Measurements from ENCODE around the gene MAGEF1. TPM values are rescaled to one million over a fixed set of nuclear protein-coding genes. Genes with fewer than 3 reads are reported as not detected.
"Not testable (repeated sequence)": the region's sequence is repeated elsewhere in the genome, so short reads cannot be mapped to it uniquely, and the experiment has no call there.

Gene MAGEF1
- total RNA-seq, 1 donor from 2014 or later, result 30.4 TPM

DNA sequence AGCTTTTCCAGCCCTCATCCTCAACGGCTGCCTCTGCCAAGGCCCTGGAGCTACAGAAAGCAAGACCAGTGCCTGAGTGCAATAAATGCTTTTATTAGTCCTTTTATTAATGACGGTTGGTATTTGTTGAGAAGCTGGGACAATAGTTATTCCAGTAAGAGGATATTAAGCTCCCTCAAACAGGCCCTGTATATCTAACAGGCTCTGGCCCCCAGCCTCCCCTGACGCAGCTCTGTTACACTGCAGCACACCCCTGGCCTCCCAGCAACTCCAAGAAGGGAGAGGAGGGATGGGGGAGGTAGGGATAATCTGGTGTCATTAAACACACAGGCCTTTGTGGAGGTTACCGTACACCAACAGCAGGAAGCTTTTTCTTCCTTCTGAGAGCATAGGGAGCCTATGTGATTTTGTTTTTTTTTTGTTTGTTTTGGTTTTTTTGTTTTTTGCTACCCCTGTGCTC, 30.8 kb upstream of the MAGEF1 start:
- peak; percentile 38 for DNase-seq (ENCODE audit: low spot score)

DNA sequence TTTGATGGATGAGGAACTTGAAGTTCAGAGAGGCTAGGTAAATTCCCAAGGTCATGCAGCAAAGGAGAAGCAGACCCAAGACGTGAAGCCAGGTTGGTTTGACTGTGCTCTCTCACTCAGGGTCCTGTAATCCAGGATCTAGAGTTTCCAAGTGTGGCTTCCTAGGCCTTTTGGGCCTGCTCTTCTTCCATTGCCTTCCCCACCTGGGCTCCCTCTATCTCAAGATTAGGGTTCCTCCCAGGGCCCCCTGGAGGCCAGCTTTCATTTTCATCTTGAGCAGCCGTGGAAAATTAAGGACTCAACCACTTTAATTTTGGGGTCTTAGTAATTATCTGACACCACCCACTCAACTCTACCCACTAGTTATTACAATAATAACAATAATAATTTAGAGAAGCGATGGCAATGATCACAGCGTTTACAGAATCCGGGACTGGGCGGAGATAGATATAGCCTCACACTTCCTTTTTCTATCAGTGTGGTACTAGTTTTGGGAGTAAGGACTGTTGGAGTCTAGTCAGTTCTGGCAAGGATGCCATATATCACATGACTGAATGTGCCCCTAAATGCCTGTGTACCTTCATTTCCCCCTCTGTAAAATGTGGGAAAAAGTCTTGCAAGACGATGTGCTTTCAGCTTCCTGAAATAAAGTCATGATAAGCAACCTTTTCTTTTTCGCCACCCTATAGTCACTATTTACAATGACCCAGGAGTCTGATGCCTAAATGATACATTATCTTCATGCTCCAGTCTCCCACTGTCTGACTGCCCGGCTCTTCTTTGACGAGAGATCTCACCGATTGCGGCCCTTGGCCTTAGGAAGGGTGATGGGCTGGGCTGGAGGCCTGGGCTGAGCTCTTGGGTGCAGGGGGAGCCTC, 30.2 kb upstream of the MAGEF1 start:
- peak; percentile 32 for DNase-seq (ENCODE audit: low spot score)

DNA sequence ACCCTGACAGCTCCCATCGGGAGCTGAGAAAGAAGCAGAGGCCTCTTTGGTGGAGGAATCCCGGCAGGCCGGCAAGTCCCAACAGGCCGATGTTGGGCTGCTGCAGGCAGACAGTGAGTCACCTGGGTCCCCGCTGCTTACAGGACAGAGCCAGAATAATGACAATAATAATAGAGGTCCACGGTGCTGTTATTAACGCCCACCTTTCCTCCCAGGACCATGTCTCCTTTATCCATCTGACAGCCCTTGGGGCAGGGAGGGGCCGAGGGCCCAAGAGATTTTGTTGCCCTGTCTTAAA, 29.3 kb upstream of the MAGEF1 start:
- peak; percentile 57 for DNase-seq (ENCODE audit: low spot score)

DNA sequence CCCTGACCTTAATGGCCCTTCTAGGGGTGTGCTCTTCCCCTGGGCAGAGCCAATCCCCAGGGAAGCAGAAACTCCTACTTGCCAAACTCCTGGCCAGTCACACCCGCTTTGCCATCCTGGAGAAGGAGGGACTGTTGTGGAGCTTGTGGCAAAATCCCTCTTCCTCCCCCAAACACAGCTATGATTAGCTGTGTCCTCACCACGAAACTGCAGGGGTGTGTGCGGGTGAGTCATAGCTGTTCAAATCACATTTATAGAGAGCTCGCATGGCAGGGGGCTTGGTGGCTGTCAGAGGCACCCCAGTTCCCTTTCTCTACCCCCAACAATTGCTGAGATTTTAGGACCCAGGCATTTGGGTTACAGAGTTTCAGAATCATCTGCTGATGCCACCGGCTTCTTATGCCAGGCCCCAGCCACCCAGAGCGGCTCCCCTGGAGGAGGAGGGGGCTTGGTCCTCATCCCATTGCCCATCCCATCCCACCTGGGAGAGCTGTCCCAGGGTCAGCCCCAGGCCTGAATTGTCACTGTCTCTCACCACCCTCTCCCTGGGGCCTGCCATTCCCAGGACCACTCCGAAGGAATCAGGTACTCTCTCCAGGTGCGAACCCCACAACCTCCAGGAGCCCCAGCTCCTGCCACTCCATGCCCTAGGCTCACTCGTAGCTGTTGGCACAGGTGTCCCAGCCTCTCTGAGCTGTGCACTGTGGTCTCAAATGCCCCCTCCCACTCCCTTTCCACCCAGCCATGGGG, 28.8 kb upstream of the MAGEF1 start:
- DNase-seq (ENCODE audit: low spot score), result peak; percentile 53

DNA sequence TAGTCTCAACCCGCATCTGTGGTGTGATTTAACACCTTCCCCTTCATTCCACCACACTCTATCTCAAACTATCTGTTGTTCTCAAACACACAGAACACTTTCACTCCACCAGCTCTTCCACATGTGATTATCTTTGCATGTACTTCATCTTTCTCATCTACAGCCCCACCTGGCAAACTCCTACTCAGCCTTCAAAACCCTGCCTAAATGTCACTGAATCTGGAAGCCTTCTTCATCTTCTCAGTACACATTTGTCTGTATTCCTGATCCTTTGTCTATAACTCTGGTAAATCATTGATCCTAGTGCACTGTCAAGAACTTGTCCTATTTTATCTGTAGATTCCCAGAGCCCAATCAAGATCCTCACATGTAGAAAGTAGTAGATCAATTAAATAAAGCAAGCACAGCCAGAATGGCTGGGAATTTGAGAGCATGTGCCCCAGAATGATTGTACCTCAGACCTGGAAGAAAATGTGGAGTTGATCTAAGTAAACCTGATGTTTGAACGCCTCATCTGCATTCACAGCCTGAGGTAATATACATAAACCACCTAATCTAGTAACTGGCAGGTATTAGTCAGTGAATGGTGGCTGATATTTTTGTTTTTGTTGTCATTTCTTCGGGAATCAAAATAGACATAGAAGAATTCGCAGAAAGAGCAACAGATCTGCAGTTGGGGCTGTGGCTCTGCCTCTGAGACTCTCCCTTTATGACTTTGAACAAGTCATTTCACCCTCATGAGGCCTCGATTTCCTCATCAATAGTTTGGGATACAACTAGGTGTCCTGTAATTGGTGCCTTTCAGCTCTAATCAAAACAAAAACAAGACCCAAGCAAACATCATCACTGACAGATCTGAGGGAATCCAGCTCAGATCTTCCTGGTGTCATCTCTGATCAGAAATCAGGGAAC, 28.0 kb upstream of the MAGEF1 start:
- DNase-seq (ENCODE audit: low spot score), result no peak

DNA sequence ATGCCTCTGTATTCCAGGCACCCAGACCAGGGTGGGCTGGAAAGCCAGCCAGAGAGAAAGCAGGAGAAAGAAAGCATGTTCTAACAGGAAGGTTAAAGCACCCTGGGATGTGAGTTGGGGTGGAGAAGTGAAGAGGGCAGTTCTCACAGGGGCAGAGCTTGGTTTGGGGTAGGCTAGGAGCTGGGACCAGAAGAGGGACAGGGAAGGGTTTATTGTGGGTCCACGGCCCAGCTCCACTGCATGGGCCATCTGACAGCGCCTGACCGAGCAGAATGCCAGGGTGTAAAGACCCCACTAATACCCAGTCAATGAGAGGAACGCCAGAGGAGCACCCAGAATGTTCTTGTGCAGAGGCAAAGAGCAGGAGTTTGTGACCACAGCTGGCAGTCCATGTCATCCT, 27.1 kb upstream of the MAGEF1 start:
- DNase-seq (ENCODE audit: low spot score), result no peak

DNA sequence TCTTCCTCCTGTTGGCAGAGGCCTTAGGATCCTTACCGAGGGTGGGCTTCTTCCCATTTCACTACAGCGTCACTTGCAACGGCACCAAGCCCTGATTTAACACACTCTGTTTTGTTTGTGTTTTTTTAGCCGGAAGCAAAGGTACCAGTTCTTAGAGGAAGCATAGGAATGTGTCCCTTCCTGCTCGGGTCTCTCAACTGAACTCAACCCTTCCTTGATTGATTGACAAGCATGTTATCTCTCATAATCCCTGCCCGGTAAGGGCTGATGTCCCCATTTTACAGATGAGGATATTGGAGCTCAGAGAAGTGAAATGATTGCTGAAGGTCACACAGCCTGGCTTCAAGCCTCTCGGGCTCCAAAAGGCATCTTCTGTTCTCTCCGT, 26.6 kb upstream of the MAGEF1 start:
- peak; percentile 28 for DNase-seq (ENCODE audit: low spot score)

DNA sequence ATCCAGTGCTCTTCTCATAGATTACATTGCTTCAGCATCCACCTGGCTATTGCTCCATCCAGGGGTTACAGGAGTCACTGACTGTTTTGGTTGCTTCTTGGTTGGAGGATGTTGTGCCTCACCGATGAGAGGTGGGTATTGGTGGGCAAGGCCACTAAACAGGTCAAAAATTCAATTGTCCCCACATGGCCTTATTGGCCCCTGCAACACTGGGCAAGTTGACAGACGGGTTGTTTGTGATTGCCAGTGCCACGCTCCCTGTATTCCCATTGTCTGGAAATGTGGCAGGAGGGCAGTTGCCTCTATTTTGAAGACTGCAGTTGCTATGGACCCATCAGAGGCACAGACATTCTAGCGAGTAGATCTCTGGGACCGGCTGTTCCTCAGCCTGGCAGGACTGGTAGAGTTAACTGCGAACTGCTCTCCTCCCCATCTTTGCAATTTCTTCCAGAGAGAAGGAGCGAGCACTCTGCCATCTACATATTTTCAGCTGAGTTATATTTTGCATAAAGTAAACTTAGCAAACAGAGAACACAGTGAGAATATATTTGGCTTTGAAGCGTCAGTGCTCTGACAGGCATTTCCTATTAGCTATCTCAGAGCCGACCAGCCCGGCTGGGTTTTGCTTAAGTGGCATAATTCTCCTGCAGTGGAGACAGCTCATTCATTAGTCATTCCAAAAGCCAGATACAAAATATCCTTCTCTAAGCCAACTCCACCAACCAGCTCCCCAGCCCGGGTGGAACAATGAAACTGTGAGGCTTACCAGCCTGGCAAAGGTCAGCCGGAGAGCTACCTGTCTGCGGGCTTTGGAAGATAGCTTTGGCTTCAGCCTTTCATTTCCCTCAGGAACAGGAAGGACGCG, 26.0 kb upstream of the MAGEF1 start:
- peak; percentile 46 for DNase-seq (ENCODE audit: low spot score)

DNA sequence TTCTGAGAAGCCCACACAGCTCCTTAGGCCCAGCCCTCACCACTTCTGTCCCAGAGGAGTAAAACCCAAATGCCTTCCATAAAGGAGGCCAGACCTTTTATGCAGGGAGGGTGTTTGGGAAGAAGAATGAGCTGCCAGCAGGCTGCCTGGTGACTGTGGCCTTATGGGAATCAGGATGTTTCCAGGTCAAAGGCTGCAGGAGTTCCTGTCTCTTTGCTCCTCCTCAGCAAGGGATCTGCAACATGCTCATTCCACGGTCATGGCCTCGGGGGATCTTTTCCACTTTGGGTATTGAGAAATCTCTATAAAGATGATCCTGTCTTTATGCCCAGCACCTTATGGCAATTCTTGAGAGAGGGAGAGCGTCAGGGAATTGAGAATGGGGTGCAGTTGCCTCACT, 25.2 kb upstream of the MAGEF1 start:
- DNase-seq (ENCODE audit: low spot score), result peak; percentile 10

DNA sequence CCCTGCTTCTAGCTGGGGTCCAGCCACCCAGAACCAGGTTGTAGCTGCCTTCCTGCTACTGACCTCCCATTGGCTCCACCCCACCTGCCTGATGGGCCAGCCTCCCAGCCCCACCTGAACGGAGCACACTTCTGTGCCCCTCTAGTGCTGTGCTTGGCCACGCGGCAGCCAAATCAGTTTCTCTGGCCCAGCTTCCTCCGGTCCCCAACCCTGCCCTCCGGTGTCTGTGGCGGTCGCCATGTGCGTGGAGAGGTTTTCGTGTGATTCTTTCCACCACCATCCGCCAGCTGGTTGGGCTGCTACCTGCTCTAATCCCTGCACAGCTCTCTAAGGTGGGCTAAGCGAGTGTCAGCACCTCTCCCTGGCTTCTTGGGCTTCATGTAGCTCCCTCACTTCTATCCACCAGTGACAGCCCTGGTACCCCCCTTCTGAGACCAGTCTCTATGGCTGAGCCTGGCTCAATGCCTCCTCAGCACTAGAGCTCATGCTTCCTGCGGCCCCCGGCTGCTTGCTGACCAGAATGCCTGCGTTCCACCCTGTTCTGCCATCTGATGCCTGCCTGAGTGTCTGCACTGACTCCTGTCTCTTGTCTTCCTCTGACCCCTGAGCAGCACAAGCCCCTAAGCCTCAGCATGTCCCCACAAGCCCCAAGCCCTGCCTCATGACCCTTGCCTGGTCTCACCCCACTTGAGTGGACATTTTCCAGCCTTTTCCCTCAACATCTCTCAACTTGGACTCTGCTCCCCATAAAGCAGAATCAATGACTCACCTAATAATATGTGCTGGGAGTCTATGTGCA, 23.2 kb upstream of the MAGEF1 start:
- peak; percentile 22 for DNase-seq (ENCODE audit: low spot score)

DNA sequence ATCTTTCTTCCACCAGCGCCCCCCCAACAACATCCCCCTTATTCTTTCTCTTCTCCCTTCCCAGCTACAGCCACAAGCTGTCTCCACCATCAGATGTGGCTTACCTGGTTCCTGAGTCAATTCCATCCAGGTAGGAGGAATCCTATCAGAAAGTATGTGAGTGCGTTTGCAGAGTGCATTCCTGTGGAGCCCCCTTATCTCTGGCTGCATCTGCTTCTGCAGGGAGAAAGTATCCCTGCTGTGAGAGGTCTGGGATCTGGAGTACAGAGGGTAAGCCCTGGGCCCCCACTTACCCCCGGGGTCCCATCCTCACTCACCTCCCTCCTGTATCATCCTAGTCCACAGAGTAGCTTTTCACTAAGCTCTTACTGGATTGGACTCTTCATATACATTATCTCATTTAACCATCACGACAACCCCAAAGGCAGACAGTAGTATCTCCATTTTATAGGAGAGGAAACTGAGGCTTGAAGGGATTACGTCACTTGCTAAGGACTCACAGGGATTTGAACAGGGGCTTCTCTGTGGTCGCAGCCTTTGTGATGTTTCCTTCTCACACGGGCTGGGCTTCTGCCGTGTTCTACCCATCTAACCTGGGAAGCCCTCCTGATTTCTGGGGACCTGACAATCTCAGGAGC, 22.2 kb upstream of the MAGEF1 start:
- DNase-seq (ENCODE audit: low spot score), result peak; percentile 19

DNA sequence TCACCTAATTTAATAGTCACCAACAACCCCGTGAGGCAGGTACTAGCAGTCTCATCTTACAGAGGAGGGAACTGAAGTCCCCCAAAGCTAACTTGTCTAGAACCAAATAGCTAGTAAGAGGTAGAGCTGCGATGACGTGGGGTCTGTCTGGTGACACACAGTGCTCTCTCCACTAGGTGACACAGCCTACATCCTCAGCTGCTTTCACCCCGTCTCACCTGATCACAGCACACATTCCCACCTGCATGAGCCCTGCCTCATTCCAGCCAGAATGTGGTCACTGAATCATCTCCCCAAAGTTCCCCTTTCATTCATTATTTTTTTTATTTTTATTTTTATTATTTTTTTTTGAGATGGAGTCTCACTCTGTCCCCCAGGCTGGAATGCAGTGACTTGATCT, 21.3 kb upstream of the MAGEF1 start:
- DNase-seq (ENCODE audit: low spot score), result peak; percentile 23

DNA sequence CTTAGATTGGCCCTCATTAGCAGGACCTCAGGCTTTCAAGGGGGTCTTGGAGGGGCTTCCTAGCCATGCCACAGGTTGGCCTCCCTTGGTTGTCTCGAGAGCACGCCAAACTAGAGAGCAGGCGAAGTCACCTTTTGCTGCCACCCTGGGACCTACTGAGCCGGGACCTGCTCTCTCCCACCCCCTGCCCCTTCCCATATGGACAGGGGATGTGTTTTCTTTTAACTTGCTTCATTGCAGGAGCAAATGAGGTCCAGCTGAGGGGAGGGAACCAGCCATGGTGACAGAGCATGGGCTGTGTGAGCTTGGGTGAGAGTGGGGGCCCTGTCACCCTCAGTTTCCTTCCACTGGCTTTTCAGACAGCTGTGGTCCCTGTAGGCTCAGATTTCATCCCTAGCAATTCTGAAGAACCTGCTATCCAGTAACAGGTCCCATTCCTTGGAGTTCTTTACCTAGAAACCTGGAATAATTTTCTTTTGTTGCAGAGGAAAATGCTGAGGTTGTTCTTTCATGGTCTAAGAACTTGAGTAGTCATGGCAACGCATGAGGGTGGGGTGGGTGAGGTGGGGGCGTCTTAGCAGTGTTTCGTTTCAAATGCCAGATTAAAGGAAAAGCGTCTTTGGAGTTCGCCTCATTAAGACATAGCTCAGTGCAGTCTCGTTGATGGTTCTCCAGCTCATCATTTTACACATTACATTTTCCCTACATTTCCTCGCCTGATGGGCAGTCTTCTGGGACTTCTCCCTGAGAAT, 20.1 kb upstream of the MAGEF1 start:
- peak; percentile 32 for DNase-seq (ENCODE audit: low spot score)

DNA sequence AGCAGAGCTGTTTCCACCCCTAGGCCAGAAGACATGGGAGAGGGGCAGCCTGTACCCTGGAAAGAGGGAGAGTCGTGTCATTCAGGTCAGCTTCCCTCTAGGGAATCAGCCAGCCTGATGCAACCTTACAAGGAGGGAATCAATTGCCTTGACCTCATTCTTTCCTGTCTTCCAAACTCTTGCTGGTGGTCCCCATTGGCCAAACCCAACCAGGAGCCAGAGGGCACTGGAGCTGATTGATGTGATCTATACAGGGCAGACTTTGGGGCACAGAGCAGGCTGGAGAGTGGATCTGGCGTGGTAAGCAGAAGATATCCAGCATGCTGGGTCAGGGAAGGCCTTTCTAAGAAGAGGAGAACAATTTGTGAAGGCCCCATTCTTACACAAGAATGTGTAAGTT, 19.1 kb upstream of the MAGEF1 start:
- DNase-seq (ENCODE audit: low spot score), result peak; percentile 1

DNA sequence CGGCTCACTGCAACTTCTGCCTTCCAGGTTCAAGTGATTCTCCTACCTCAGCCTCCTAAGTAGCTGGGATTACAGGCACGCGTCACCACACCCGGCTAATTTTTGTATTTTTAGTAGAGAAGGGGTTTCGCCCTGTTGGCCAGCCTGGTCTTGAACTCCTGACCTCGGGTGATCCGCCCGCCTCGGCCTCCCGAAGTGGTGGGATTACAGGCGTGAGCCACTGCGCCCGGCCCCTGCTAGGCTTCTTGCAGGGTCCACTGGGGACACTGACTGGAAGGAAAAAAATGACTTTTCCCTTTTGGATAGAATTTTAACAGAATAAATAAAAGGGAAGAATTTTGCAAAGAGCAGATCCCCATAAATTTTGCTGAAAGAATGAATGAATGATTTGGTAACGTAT, 17.3 kb upstream of the MAGEF1 start:
- DNase-seq (ENCODE audit: low spot score), result not testable (repeated sequence)

DNA sequence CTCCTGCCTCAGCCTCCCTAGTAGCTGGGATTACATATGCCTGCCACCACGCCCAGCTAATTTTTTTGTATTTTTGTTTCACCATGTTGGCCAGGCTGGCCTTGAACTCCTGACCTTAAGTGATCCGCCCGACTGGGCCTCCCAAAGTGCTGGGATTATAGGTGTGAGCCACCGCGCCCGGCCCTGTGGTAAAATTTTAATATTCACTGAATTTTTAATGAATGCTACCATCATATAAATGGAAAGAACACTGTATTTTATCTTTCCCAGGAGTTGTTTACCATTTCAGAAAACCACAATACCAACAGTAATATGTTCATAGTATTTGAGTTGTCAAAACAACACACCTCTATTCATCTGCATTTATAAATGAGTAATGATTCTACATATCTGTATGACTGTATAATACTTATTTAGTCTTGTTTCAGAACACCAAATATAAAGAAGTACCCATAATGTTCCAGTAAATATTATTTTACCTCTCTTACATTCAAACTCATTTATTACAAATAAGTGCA, 16.2 kb upstream of the MAGEF1 start:
- no peak for DNase-seq (ENCODE audit: low spot score)

DNA sequence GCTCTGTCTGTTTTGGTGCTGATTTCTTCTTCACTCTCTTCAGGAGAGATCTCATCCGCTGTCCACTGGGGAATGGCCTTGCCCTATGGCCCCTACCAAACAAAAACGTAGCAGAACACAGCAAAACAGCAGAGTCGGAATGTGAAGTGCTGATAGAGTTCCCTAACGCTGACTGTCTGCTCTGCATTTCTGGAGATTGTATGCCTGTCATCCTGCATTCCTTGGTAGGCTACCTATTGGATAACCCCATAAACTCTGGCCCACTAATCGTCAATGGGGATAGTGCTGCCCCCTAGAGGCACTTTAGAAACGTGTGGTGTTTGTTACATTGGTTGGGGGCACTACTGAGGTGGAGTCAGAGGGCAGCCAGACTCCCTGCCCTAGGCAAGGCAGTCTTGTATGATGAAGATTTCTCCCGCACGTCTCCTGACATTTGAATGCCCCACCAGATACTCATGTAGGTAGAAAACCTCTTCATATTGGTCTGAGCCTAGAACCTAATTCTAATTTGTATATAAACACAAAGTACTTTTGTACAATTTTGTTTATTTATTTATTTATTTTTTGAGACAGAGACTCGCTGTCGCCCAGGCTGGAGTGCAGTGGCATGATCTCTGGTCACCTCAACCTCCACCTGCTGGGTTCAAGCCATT, 15.6 kb upstream of the MAGEF1 start:
- no peak for DNase-seq (ENCODE audit: low spot score)

DNA sequence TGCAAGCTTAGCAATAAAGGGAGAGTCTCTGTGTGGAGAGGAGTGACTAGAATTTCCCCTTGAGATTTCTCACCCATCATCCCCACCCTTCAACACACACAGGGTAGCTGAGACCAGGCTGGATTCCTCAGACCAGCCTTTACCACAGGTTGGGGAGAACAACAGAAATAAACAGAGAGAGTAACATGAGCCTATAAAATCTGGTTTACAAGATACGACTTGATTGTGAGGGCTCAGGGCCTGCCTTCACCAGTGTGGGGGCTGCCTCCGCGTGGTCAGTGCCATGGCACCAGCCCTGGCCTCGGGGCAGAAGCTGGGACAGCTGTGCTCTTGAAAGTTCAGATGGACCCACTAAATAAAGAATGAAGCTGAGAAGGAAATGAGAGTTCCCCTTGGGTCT, 14.6 kb upstream of the MAGEF1 start:
- no peak for DNase-seq (ENCODE audit: low spot score)
